Ovary (tissue), 3 donors: ENCODE data around the gene ARHGEF19.

Source experiments
- CTCF ChIP-seq, 3 donors: fragments of 450-650 bp in 2 of 3; fragments of 200-600 bp in 1 of 3; IDR thresholded peaks; one replicate each; pipeline versions ENCODE4 v1.5.1 to v1.8.0; 2016 to 2022; ENCODE audit warnings: antibody characterized with exemption in 3 of 3, mild to moderate bottlenecking in 1 of 3
- EP300 ChIP-seq: sonication (generic); formaldehyde crosslinking; IDR thresholded peaks from one replicate; pipeline ENCODE4 v1.6.1; 2017; ENCODE audit warnings: antibody characterized with exemption
- donor health status: DM: no; HTN: no; CAD: no.

GRCh38 chr1:16205891-16206546 lies 6.4 kb downstream of the ARHGEF19 start:
- TF ChIP-seq CTCF (IDR thresholded peaks at IDR 0.05) (no peak), EP300 (no peak)
